H9 (cell line): ENCODE results near the gene SEMA5A. TPM values are rescaled to one million over a fixed set of nuclear protein-coding genes. Genes with fewer than 3 reads are reported as not detected.

Experiments used
- DNase-seq: peaks from one replicate; pipeline ENCODE4 v3.0.0-alpha.2; 2017
- H2AFZ ChIP-seq: one replicate; pipeline ENCODE4 v1.6.1; 2013; ENCODE audit warnings: mild to moderate bottlenecking, low read length, control low read depth, moderate library complexity
- H2AK5ac ChIP-seq: 2 replicates; pipeline ENCODE4 v1.6.1; 2013; ENCODE audit warnings: low read length, control low read depth, mixed read lengths; ENCODE audit not compliant: insufficient read length
- H2BK120ac ChIP-seq: one replicate; pipeline ENCODE4 v1.6.1; 2013; ENCODE audit warnings: low read depth, mild to moderate bottlenecking, low read length, control low read depth, inconsistent platforms; ENCODE audit not compliant: poor library complexity, severe bottlenecking
- H2BK12ac ChIP-seq: 2 replicates; pipeline ENCODE4 v1.6.1; 2013; ENCODE audit warnings: low read length, control low read depth, mixed read lengths, low read depth; ENCODE audit not compliant: insufficient read length
- H2BK15ac ChIP-seq: 2 replicates; pipeline ENCODE4 v1.6.1; 2013; ENCODE audit warnings: low read depth, low read length, control low read depth
- H2BK20ac ChIP-seq: one replicate; pipeline ENCODE4 v1.6.1; 2013; ENCODE audit warnings: low read depth, mild to moderate bottlenecking, low read length, control low read depth, inconsistent platforms; ENCODE audit not compliant: poor library complexity, severe bottlenecking
- H2BK5ac ChIP-seq: 2 replicates; pipeline ENCODE4 v1.6.1; 2013; ENCODE audit warnings: low read length, control low read depth, mixed read lengths; ENCODE audit not compliant: insufficient read length
- H3K14ac ChIP-seq: 2 replicates; pipeline ENCODE4 v1.6.1; 2013; ENCODE audit warnings: low read length, control low read depth; ENCODE audit not compliant: insufficient read depth
- H3K18ac ChIP-seq: 2 replicates; pipeline ENCODE4 v1.6.1; 2013; ENCODE audit warnings: low read depth, mild to moderate bottlenecking, mixed read lengths, low read length, control low read depth; ENCODE audit not compliant: insufficient read length
- H3K23ac ChIP-seq: 2 replicates; pipeline ENCODE4 v1.6.1; 2013; ENCODE audit warnings: low read length, control low read depth, mixed read lengths, low read depth; ENCODE audit not compliant: insufficient read length
- H3K23me2 ChIP-seq: 2 replicates; pipeline ENCODE4 v1.6.1; 2013; ENCODE audit warnings: low read depth, mild to moderate bottlenecking, mixed read lengths, low read length, control low read depth; ENCODE audit not compliant: insufficient read length, poor library complexity, severe bottlenecking
- H3K27ac ChIP-seq: 2 replicates; pipeline ENCODE4 v1.5.1; 2013; ENCODE audit warnings: low read length, control low read depth, mixed read lengths, low read depth; ENCODE audit not compliant: insufficient read length
- H3K27me3 ChIP-seq: 2 replicates; pipeline ENCODE4 v1.6.1; 2013; ENCODE audit warnings: low read length, control low read depth, inconsistent platforms; ENCODE audit not compliant: insufficient read depth
- H3K4ac ChIP-seq: 2 replicates; pipeline ENCODE4 v1.6.1; 2013; ENCODE audit warnings: low read depth, mild to moderate bottlenecking, control low read depth, inconsistent platforms, low read length, moderate library complexity
- H3K4me1 ChIP-seq: 2 replicates; pipeline ENCODE4 v1.6.1; 2013; ENCODE audit warnings: low read length, control low read depth, inconsistent platforms; ENCODE audit not compliant: insufficient read depth
- H3K4me2 ChIP-seq: 2 replicates; pipeline ENCODE4 v1.6.1; 2013; ENCODE audit warnings: low read length, control low read depth, mixed read lengths; ENCODE audit not compliant: insufficient read length, insufficient read depth
- H3K56ac ChIP-seq: 2 replicates; pipeline ENCODE4 v1.6.1; 2013; ENCODE audit warnings: low read depth, mild to moderate bottlenecking, mixed read lengths, low read length, control low read depth; ENCODE audit not compliant: insufficient read length
- H3K79me1 ChIP-seq: 2 replicates; pipeline ENCODE4 v1.6.1; 2013; ENCODE audit warnings: low read depth, mild to moderate bottlenecking, moderate library complexity, low read length, control low read depth, inconsistent platforms; ENCODE audit not compliant: insufficient read depth, poor library complexity, severe bottlenecking
- H3K79me2 ChIP-seq: 2 replicates; pipeline ENCODE4 v1.6.1; 2013; ENCODE audit warnings: low read length, control low read depth, inconsistent platforms; ENCODE audit not compliant: insufficient read depth
- H3K9ac ChIP-seq: 2 replicates; pipeline ENCODE4 v1.6.1; 2013; ENCODE audit warnings: low read length, control low read depth, mixed read lengths; ENCODE audit not compliant: insufficient read length; ENCODE audit errors: extremely low read depth
- H3K9me3 ChIP-seq: one replicate; pipeline ENCODE4 v1.6.1; 2013; ENCODE audit warnings: low read depth, low read length, inconsistent platforms; ENCODE audit not compliant: control insufficient read depth
- H3T11ph ChIP-seq: one replicate; pipeline ENCODE4 v1.6.1; 2013; ENCODE audit warnings: mild to moderate bottlenecking, low read length, control low read depth, inconsistent platforms
- H4K20me1 ChIP-seq: one replicate; pipeline ENCODE4 v1.6.1; 2013; ENCODE audit not compliant: control insufficient read depth, insufficient read length, insufficient read depth
- H4K5ac ChIP-seq: 2 replicates; pipeline ENCODE4 v1.6.1; 2013; ENCODE audit warnings: low read depth, mild to moderate bottlenecking, mixed read lengths, low read length, control low read depth; ENCODE audit not compliant: insufficient read length
- H4K8ac ChIP-seq: replicated peaks from 2 replicates; pipeline ENCODE4 v1.6.1; 2013; ENCODE audit warnings: low read length, control low read depth, mixed read lengths, low read depth; ENCODE audit not compliant: insufficient read length
- H4K91ac ChIP-seq: 2 replicates; pipeline ENCODE4 v1.6.1; 2013; ENCODE audit warnings: low read depth, mild to moderate bottlenecking, moderate library complexity, mixed read lengths, low read length, control low read depth; ENCODE audit not compliant: insufficient read length
- H3K27ac Mint-ChIP-seq, 3 experiments: 2 replicates in 2 of 3; 3 replicates in 1 of 3; pipeline ENCODE4 v1.8.0; 2020 to 2021; ENCODE audit warnings: mixed read lengths in 3 of 3, mild to moderate bottlenecking in 1 of 3, moderate library complexity in 1 of 3
- H3K27me3 Mint-ChIP-seq: 2 replicates; pipeline ENCODE4 v1.8.0; 2021; ENCODE audit warnings: low read depth, mild to moderate bottlenecking, moderate library complexity, mixed read lengths
- H3K36me3 Mint-ChIP-seq, 3 experiments: 2 replicates in 2 of 3; 3 replicates in 1 of 3; pipeline ENCODE4 v1.8.0; 2020 to 2021; ENCODE audit warnings: low read depth in 3 of 3, mixed read lengths in 3 of 3; ENCODE audit not compliant: insufficient read depth in 1 of 3
- H3K4me1 Mint-ChIP-seq, 2 experiments: 2 replicates each; pipeline ENCODE4 v1.8.0; 2020; ENCODE audit warnings: mixed read lengths in 2 of 2
- H3K4me3 Mint-ChIP-seq, 2 experiments: 2 replicates in 1 of 2; 3 replicates in 1 of 2; pipeline ENCODE4 v1.8.0; 2020 to 2021; ENCODE audit warnings: mild to moderate bottlenecking in 2 of 2, mixed read lengths in 2 of 2, moderate library complexity in 1 of 2
- H3K9me3 Mint-ChIP-seq, 2 experiments: 2 replicates in 1 of 2; 3 replicates in 1 of 2; pipeline ENCODE4 v1.8.0; 2020; ENCODE audit warnings: mild to moderate bottlenecking in 2 of 2, mixed read lengths in 2 of 2, moderate library complexity in 1 of 2
- CTCF ChIP-seq: fragments of 200-600 bp; sonication (generic); conservative IDR thresholded peaks from 3 replicates; pipeline ENCODE4 v1.8.0; 2021; ENCODE audit warnings: antibody characterized with exemption, mild to moderate bottlenecking
- WGBS: extraction: QIAGEN DNeasy Blood & Tissue Kit; methylation state at CpG from one replicate; pipeline ENCODE4 v1.1.7; 2013; ENCODE audit warnings: missing lambda C conversion rate, low lambda C conversion rate, mixed read lengths; ENCODE audit not compliant: insufficient read length; ENCODE audit errors: extremely low coverage; 5-methylcytosine and 5-hydroxymethylcytosine counted together
- total RNA-seq: library from RNA; stranded (reverse); gene quantifications from 2 replicates; pipeline ENCODE4 v1.2.1, GENCODE V29; 2021

Gene SEMA5A
- total RNA-seq, 1 experiment from 2014 or later = 4.3 TPM

GRCh38 chr5:9058666-9059065 lies 487.2 kb downstream of the SEMA5A start:
- Histone ChIP-seq H2BK12ac (no peak overlapping the region), H3K79me1 (no peaks in the 10 kb centered on the region), H4K91ac (no peak overlapping the region), H3K56ac (no peak overlapping the region), H2BK15ac (no peak overlapping the region), H3K4me2 (no peak overlapping the region), H3K9ac (no peak overlapping the region), H3K18ac (no peak overlapping the region), H3K14ac (no peak overlapping the region), H3K4ac (no peak overlapping the region), H2BK120ac (no peak overlapping the region), H3K9me3 (no peaks in the 10 kb centered on the region), H2AK5ac (no peak overlapping the region), H3K27me3 (no peaks in the 10 kb centered on the region), H3K23me2 (no peaks in the 10 kb centered on the region), H4K20me1 (no peaks in the 10 kb centered on the region), H3K23ac (no peak overlapping the region), H3T11ph (no peak overlapping the region), H2BK5ac (no peak overlapping the region), H3K27ac (no peak overlapping the region), H2BK20ac (no peak overlapping the region), H3K79me2 (no peaks in the 10 kb centered on the region), H3K4me1 (no peaks in the 10 kb centered on the region), H4K8ac (no peak overlapping the region), H2AFZ (no peak overlapping the region), H4K5ac (no peak overlapping the region)
- no peaks in the 10 kb centered on the region for H3K9me3 Mint-ChIP-seq
- H3K4me1 Mint-ChIP-seq = no peaks in the 10 kb centered on the region
- H3K27me3 Mint-ChIP-seq = no peaks in the 10 kb centered on the region
- no CpG with 5 or more reads among the region's 1 CpG for WGBS
- no peak overlapping the region for H3K27ac Mint-ChIP-seq
- no peak overlapping the region for H3K4me3 Mint-ChIP-seq
- no peak for TF ChIP-seq CTCF
- H3K36me3 Mint-ChIP-seq = no peaks in the 10 kb centered on the region; a peak in 2 of 7 replicates
- DNase-seq = no peak
